Nephron progenitor cell (in vitro differentiated cells): ENCODE data around the gene ERBB4.

Experiments
- DNase-seq: peaks from one replicate; pipeline ENCODE4 v3.0.0; 2021
- H3K27ac Mint-ChIP-seq: 2 replicates; pipeline ENCODE4 v1.8.0; 2021; ENCODE audit warnings: mild to moderate bottlenecking, moderate library complexity, mixed read lengths
- H3K27me3 Mint-ChIP-seq: 2 replicates; pipeline ENCODE4 v1.8.0; 2021; ENCODE audit warnings: mild to moderate bottlenecking, low read depth, mixed read lengths; ENCODE audit not compliant: poor library complexity
- H3K36me3 Mint-ChIP-seq: 2 replicates; pipeline ENCODE4 v1.8.0; 2021; ENCODE audit warnings: low read depth, mixed read lengths
- H3K4me1 Mint-ChIP-seq: 2 replicates; pipeline ENCODE4 v1.8.0; 2021; ENCODE audit warnings: mixed read lengths
- H3K4me3 Mint-ChIP-seq: 2 replicates; pipeline ENCODE4 v1.8.0; 2021; ENCODE audit warnings: mild to moderate bottlenecking, moderate library complexity, mixed read lengths
- H3K9me3 Mint-ChIP-seq: 2 replicates; pipeline ENCODE4 v1.8.0; 2021; ENCODE audit warnings: mild to moderate bottlenecking, moderate library complexity, mixed read lengths
- TF ChIP-seq, protein P1 (sequence below): fragments of 200-600 bp; sonication (generic); IDR thresholded peaks from 2 replicates; pipeline ENCODE4 v1.5.0; 2021; ENCODE audit warnings: antibody characterized with exemption

Gene ERBB4

DNA sequence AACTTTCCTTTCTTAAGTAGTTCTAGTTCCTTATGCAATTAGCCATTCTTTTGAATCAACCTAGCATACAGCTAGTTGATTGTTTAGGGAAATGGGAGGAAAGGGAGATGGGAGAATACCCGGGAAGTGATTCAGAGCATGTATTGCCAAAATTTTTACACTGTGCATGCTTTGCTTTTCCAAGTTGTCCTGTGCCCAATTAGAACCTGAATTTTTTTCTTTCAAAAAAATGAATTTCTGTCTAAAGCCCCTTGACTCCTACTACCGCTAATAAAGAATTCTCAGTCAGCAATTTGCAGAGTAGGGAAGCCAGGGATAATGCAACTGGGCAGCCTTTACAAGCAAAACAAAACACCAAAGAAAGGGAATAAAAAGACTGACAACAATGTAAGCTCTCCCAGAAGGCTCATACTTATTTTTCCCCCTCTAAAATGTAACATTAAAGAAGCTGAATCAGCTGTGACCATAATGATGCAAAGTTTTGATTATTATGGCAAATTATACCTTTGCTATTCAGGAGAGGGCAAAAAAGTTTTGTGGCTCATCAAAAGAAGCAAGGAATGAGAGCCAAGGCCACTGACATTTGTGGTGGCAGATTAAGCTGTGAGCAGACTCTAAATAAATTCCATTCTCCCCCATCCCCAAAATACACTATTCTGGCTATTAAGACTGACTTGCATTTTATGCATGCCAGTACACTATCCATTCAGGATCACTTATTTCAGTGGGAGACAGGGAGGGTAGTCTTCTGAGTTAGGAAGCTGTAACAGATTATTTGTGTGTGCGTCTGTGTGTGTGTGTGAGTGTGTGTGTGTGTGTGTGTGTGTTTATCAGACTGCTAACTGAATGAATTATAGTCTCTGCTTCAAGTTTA is 174.3 kb downstream of the ERBB4 start:
- peak overlapping the region; percentile 11 for H3K27ac Mint-ChIP-seq
- DNase-seq = no peak
- no peaks in the 10 kb centered on the region for H3K9me3 Mint-ChIP-seq
- H3K36me3 Mint-ChIP-seq = no peaks in the 10 kb centered on the region
- H3K27me3 Mint-ChIP-seq = no peaks in the 10 kb centered on the region
- H3K4me1 Mint-ChIP-seq = peaks cover 17% of the 10 kb centered on the region
- TF ChIP-seq, protein P1, sequence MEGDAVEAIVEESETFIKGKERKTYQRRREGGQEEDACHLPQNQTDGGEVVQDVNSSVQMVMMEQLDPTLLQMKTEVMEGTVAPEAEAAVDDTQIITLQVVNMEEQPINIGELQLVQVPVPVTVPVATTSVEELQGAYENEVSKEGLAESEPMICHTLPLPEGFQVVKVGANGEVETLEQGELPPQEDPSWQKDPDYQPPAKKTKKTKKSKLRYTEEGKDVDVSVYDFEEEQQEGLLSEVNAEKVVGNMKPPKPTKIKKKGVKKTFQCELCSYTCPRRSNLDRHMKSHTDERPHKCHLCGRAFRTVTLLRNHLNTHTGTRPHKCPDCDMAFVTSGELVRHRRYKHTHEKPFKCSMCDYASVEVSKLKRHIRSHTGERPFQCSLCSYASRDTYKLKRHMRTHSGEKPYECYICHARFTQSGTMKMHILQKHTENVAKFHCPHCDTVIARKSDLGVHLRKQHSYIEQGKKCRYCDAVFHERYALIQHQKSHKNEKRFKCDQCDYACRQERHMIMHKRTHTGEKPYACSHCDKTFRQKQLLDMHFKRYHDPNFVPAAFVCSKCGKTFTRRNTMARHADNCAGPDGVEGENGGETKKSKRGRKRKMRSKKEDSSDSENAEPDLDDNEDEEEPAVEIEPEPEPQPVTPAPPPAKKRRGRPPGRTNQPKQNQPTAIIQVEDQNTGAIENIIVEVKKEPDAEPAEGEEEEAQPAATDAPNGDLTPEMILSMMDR = no peak
- H3K4me3 Mint-ChIP-seq = no peak overlapping the region

DNA sequence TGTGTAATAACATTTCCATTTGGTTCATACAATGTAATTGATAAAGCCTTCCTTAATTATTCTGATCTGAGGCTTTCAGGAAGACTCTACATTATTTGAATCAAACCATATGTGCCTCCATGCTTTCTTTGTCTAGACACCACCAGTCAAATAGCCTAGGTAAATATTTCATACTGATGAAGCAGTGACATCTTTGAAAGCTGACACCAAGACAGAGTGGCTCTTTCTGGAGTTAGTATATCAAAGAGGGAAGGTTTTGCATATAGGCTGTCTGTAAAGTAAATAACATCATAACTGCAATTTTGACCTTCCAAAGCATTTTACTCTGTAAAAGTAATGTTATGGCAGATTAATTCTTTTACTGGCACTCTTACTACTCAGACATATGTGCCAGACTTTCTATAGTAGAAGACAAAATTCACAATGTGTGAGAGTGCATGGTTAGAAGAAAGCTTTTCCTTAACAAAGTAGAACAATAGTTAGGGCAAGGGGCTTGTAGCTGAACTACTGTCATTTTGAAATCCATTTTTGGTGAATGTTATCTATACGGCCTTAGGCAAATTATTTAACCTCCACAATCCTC is 177.3 kb downstream of the ERBB4 start:
- Mint-ChIP-seq H3K4me1 (peaks cover 35% of the 10 kb centered on the region), H3K27me3 (no peaks in the 10 kb centered on the region), H3K9me3 (no peaks in the 10 kb centered on the region), H3K36me3 (no peaks in the 10 kb centered on the region), H3K4me3 (no peak overlapping the region), H3K27ac (no peak overlapping the region)
- TF ChIP-seq, protein P1 = no peak
- no peak for DNase-seq

DNA sequence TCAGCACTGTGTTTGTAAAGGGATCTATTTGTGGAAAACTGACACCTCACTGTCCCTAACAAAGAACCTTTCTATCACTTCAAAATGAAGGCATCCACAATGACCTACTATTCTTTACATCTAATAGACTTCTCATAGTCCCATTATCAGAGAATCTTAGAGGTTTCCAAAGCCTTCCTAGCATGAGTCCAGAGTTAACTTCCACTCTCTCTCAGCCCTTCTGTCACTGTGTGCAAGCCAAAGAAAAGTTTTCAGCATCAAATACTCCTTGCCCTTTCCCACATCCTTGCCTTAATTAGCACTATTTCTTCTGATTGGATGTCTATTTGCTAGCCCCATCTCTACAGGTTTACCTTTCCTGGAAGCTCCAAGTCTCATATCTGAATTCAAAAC is 178.5 kb downstream of the ERBB4 start:
- H3K27ac Mint-ChIP-seq = peak overlapping the region; percentile 28
- no peaks in the 10 kb centered on the region for H3K36me3 Mint-ChIP-seq
- no peaks in the 10 kb centered on the region for H3K9me3 Mint-ChIP-seq
- DNase-seq = no peak
- H3K4me3 Mint-ChIP-seq = no peak overlapping the region
- H3K27me3 Mint-ChIP-seq = no peaks in the 10 kb centered on the region
- peaks cover 35% of the 10 kb centered on the region for H3K4me1 Mint-ChIP-seq
- TF ChIP-seq, protein P1 = no peak

DNA sequence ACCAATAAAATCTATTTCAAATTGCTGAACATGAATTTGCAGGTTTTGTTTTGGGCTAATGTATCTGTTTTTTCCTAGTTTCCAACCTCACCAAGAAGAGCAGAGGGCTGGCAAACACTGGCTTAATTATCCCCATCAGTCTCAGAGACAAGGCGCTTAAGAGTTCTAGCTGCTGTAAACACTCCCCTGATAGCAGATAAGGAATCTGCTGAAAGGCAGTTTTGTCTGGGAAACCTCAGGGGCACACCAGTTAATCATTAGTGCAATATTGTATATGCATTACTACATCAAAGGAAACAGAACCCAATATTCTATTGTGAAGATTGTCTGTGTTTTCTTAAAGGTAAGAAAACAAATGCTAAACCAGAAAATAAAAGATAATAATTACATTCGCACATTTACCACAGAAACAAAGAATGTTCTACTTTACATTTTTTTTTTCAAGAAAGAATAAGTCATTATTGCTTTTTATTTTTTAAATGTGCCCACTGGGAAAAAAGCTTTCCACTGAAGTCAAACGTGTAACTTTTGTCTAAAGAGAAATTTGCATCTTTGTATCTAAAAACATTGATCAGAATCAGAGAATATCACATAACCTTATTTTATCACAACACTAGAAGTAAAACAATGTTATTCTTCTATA is 179.1 kb downstream of the ERBB4 start:
- Mint-ChIP-seq H3K27me3 (no peaks in the 10 kb centered on the region), H3K27ac (no peak overlapping the region), H3K36me3 (no peaks in the 10 kb centered on the region), H3K4me3 (no peak overlapping the region), H3K9me3 (no peaks in the 10 kb centered on the region), H3K4me1 (peaks cover 33% of the 10 kb centered on the region)
- no peak for DNase-seq
- TF ChIP-seq, protein P1 = no peak

DNA sequence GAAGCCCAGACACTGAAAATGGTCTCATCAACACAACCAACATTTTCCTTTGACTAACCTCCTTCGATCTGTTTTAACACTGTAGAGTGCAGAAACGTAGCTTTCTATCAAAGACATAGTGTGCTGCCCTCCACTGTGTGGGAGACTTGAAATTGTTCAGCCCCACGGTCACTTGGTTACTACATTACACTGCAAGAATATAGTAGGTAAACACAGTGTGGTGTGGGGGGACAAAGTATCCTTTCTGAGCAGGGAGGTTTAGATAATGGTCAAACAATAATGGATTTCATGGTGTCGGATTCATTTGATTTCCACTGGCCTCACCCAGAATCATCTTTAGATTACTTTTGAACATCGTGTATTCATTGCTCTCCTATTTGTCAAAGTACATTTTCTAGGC is 181.0 kb downstream of the ERBB4 start:
- H3K27me3 Mint-ChIP-seq = no peaks in the 10 kb centered on the region
- DNase-seq = no peak
- peaks cover 32% of the 10 kb centered on the region for H3K4me1 Mint-ChIP-seq
- no peak overlapping the region for H3K27ac Mint-ChIP-seq
- H3K36me3 Mint-ChIP-seq = no peaks in the 10 kb centered on the region
- no peaks in the 10 kb centered on the region for H3K9me3 Mint-ChIP-seq
- no peak overlapping the region for H3K4me3 Mint-ChIP-seq
- TF ChIP-seq, protein P1 = no peak
